NK-92 (cell line): ENCODE data around the gene GATA5.

Experiments used
- DNase-seq: peaks from one replicate; lab custom pipeline; 2025; ENCODE audit not compliant: unreplicated experiment; lab: John Stamatoyannopoulos, UW

The GATA5 gene

DNA sequence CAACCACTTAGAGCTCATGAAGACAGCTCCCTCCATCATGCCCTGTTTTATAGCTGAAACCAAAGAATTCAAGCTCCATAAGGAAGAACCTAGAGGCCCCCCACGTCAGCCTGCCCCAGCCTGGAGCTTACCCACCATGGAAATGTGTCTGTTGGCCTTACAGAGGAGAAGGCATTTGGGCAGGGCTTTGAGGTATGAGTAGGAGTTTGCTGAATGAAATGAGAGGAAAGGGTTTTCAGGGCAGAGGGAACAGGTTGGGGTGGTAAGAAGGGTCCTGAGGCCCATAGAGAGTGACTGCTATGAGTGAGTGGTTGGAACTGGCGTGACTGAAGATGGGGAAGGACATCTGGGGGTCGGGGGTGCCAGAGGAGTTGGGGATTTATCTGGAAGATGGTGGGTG lies 12.7 kb upstream of the GATA5 start:
- no peak for DNase-seq

DNA sequence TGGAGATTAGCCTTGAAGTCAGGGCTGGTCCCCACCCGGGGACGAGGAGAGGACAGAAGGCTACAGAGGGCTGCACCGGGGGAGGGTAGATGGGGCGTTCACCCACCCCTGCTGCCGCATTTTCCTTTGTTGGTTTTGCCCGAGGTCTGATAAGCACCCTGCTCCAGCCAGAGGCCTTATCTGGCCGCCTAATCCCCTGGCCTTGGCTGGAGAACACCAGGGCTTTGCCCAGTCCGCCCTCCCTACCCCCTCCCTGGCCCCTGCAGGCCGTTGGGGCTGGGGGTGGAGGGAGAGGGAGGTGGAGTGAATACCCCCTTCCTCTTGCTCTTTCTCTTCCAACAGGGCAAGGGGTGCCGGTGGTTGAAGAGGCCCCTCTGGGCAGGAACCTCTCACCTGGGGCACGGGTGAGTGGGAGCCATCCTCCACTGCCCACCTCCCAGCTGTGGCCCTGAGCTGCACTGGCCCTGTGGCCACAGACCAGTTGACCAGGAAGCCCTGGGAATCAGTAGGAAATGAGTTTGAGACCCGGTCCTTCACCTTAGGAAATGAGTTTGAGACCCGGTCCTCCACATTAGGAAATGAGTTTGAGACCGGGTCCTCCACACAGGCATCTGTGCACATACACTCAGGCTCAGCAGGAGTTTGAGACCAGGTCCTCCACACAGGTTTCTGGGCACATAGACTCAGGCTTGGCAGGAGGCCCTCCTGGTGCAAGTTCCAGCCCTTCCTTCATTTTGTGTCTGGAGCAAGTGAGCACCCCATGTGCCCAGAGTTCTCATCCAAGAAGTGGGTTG lies 12.0 kb upstream of the GATA5 start:
- no peak for DNase-seq

DNA sequence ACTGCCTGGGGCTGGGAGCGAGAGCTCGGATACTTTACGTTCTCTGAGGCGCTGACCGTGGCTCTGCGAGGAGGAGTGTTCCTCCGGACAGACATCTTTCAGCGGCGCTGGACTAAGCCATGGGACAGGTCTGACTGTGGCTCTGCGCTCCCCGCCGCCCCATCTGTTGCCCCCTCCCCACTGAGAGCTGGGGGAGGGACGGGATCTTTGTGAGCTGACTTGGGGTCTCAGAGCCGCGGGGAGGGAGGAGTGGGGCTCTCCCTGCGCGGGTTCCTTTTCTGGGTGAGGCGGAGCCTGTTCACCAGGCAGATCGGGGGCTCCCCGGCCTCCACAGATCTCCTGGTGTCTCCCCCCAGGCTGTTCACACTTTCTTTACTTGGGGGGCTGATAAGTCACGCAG lies 11.3 kb upstream of the GATA5 start:
- no peak for DNase-seq

- no peak for DNase-seq
These were observed 10.7 kb upstream of the GATA5 start for GRCh38 chr20:62486484-62486883.

GRCh38 chr20:62485701-62486089 lies 9.9 kb upstream of the GATA5 start:
- DNase-seq = no peak

DNA sequence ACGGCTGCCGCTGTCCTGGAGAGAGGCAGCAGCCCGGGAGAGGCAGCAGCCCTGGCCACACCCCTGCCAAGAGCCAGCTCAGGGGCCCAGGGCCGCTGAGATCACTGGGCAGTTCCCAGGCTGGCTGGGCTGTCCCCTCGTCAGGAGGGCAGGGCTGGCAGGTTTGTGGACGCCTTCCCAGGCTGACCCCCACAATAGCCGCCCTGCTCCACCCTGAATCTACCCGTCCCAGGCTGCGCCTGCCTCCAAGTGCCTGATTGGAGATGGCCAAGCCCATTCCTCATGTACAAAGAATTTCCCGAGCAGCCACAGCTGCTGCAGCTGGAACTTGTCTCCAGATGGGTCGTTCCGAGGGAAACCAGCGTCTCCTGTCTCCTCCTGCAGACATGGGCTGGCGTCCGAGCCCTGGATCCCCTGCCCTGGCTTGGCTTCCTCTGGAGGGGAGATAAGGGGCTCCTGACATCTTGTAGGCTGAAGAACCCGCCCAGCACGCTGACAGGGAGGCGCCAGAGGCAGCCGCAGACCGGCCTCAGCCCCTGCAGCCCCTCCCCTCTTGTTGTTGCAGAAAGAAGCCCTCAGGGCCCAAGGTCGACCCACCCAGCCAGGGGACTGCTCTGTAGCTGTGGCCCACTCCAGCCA lies 9.4 kb upstream of the GATA5 start:
- DNase-seq = no peak

DNA sequence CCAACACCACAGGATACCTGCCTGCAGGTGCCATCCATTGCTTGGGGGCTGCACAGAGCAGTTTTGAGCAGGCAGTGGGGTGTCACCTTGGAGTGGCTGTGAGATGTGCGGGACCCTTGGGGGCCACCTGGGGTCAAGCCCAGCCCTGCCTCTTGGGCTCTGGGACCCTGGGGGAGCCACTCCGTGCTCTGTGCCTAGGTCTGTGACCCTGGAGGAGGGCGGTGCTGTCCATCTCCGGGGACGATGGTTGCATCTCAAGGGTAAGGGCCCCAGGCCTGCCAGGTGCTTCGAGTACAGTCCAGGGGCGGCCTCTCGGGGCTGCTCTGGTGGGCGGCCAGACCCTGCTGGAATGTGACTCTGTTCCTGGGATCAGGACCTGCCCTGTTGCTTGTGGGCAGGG lies 8.7 kb upstream of the GATA5 start:
- DNase-seq = no peak

GRCh38 chr20:62483613-62484458 lies 8.0 kb upstream of the GATA5 start:
- no peak for DNase-seq

- no peak for DNase-seq
These were observed 7.2 kb upstream of the GATA5 start for GRCh38 chr20:62482974-62483373.

DNA sequence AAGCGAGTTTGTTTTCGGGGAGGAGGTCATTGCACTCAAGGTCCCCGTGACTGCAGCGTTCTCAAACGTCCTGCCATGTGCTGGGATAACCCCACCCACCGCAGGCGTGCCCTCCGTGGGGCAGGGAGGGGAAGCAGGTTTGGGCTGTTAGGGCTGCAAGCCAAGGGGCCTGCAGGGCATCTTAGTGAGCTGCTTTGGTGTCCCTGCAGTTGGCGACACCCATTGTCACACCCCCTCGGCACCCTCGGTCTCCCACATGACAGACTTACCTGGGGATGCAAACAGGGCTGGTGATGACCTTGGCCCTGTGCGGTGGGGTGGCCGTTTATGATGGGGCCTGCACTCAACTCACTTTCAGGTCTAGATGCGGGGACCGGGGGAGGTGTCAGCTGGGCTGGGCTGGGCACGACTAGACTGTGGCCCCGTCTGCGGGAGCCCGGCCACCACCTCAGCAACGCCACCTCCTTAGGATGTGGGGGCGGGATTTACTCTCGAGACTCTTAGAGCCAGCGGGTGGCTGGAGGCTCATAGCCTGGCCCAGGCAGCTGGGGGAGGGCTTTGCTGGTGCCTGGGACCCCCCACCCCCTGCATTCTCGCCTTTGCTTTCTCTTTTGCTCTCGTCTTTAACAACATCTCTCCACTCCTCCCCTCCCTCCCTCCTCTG lies 6.5 kb upstream of the GATA5 start:
- DNase-seq = no peak

DNA sequence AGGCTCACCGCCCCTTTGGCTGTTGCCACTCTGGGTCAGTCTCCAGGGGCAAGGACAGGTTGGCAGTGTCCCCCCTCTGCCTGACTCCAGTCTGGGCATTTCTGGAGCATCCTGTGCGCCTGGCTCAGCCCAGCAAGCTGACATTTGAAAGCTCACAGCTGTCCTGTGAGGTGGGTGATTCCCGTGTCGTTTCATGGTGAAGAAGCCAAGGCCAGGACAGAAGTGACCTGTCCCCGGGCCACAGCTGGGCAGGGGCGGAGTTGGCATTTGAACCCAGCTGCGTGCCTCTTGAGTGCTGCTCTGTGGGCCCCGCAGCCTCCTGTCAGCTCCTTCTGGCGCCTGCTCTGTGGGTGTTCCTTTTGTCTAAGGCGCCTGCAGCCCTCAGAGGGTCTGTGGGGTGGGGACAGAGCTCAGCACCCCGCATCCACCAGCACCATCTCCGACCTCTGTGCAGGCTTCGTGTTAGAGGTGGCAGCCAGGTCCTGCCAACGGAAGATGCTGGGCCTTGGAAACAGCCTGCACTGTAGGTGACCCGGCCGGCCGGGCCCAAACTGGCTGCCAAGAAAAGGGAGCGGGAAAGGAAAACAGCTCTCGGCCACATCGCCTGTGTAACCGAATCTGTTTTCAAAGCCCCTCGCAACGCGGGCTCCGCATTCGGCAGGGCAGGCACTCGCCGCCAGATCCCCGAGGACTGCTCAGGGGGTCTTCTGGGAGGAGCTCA lies 5.8 kb upstream of the GATA5 start:
- DNase-seq = no peak

DNA sequence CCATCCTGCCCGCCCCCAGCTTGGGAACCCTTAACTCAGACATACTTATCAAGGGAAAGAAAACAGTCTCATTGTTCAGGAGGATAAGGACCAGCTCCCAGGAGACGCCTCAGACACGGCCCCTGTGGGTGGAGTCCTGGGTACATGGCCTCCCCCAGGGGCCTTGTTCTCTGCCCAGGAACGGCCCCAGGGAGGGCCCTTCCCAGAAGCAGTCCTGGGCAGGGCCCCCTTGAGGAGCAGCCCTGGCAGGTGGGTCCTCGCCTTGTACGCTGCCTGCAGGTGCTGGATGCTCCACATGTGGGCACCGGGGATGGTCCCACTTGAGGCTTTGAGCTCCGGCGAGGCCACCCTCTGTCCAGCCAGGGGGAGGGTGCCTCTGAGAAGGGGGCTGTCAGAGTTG lies 4.5 kb upstream of the GATA5 start:
- DNase-seq = no peak

GRCh38 chr20:62479656-62480055 lies 3.9 kb upstream of the GATA5 start:
- DNase-seq = no peak

DNA sequence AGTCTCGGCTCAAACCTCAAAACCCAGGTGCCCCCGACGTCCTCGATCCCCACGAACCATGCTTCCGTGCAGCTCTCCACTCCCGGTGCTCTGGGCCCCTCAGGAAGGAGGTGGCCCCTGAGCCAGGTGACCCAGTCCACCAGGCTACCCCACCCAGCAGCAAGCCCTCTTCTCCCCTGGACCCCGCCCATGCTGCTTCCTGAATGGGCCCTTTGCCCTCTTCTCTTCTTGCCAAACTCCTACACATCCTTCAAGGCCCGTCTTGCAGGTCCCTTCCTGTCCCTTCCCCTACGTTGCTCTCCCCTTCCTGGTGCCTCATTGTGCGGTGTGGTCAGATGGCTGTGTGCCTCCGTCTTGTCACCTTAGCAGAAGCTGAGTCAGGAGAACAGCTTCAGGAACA lies 3.4 kb upstream of the GATA5 start:
- no peak for DNase-seq

DNA sequence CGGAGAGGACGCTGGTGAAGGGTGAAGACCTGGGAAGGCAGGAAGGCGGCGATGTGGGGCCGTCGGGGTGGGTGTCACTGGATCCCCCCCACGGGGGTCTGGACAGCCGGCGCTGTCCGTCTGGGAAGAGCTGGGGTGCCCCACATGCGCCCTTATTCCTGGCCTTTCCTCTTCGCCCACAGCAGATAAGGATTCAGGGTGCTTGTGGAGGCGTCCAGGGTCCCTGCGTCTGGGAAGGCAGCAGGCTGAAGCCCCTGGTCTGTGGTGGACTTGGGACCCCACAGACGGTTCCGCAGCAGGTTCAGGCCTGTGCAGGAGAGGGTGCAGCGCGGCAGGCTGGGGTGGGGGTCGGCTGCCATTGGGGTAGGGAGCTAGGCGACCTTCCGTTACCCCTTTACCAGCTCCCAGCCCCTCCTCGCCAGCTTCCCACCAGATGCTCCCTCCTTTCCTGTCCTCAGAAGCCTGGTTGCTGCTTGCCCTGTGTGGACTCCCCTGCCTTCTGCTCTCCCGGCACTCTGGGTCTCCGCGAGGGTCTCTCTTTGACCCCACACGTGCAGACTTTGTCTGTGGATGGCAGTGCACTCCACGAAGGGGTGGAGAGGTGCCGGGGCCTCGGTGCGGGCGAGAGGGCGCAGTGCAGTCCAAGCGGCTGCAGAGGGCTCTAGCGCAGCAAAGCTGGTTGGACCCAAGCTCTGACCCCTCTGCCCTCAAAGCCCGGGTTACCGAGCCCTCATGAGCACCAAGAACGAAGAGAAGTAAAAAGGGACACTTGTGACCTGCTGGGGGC lies 2.1 kb upstream of the GATA5 start:
- no peak for DNase-seq

DNA sequence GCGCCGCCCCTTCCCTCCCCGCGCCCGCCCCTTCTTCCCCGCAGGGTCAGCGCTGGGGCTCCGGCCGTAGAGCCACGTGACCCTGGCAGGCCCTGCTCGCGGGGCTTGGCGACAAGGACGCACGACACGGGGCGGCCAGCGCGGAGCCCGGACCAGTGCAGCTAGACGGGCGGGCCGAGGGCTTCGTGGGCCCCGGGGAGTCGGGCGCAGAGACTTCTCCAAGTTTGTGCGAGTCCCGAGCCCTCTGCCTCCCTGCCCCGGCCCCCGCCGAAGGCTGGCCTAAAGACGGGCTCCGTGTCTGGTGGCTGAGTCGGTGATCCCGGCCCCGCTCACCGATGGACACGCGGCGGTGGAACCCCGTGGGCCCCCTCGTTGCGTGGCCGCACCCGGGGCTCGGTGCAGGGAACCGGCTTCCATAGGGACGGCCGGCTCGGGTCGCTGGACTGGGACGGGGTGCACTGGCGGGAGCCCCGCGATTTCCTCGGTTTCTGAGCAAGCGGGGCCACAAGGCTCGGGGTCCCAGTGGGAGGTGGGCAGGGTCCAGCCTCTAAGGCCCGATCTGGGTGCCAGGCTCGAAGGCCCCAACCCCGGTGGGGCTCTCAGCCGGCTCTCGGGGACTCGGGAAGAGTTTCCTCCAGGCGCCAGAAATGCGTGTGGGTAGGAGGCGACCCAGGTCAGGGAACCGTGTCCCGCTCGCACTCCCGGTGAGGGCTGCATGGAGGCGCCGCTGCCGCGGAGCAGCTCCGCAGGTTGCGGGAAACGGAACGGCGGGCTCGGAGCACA lies 452 bp upstream of the GATA5 start:
- no peak for DNase-seq

DNA sequence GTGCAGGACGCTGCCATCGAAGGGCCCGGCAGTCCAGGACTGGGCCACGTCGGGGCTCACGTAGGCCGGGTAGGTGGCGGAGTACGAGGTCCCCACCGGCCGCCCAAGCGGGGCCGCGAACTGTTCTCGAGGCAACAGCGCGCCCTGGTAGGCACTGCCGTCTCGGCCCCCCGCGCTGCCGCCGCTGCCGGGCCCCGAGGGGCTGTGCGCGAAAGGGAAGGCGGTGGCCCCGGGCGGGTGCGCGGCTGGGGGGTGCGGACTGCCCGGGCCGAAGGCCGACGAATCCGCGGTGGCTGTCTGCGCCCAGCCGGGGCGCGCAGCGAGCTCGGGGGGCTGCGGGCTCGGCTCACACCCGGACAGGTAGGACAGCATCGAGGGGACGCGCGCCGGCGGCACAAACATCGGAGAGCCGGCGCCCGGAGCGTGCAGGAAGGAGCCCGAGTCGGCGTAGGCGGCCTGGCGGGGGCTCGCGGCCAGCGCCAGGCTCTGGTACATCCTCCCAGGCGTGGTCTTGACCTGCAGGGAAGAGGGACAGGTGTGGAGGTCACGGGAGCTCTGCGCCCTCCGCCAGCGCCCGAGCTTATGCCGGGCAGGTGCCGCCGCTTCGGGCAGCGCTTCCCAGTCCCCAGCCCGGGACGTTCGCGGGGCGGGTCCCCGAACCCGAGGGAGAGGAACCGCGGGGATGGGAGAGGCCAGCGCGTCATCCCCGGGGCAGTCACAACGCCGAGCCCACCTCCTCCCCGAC lies 596 bp downstream of the GATA5 start:
- no peak for DNase-seq

DNA sequence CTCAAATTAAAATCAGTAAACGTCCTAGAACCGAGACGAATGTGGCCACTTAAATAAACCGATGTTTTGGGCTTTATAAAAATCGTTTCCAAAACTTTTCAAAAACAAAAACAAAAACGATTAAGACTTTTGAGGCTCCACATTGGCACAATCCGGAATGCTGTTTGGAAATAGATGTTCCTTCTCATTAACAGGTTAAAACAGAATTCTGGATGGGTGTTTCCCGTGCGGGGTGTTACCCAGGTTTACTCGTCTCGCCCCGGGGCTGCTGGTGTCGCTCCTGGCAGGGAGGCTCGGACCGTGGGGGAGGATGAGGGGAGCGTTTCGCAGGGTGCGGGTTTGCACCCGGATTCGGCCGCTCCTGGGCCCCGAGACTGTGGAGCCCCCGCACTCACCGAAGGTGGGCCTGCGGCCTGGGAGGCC lies 1.2 kb downstream of the GATA5 start:
- no peak for DNase-seq
